GM18508 (cell line): ENCODE measurements around the gene RUBCN.
"Not testable (repeated sequence)": the region's sequence is repeated elsewhere in the genome, so short reads cannot be mapped to it uniquely, and the experiment has no call there.

ENCODE experiments used
- ATAC-seq: cut with Tn5 transposase; IDR thresholded peaks from one replicate; pipeline ENCODE4 v1.9.1; 2021; ENCODE audit warnings: moderate number of reproducible peaks; ENCODE audit not compliant: insufficient read depth, unreplicated experiment

The RUBCN gene

DNA sequence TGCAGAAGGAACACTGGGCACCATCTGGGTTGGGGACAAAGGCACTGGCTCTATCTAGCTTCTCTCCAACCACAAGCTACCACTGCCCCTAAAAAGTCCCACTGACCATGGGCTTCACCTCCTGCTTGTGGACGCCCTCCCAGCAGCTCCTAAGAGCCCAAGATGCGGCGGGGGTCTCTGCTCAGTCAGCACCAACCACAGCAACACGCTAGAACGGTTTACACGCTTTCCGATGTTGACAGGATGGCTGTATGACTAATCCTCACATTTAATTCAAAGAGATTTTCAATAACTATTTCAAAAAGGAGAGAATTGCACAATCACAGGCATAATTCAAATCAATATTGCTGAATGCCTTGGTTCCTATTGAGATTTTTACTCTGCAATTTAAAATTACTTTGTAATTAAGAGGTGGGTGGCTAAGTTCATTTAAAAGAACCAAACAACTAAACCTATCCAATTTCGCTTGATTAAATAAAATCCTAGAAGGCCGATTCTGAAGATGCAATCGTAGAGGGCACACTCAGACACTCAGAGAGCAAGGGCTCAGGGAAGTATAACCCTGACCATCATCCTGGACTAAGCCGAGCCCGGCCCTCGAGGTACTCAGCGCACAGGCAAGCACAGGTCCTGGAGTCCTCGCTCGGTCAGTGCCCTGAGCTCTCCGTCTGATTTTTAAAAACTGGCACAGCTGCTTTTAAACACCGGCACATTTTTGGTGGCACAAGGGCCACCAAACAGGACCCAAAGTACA is 110.1 kb downstream of the RUBCN start:
- not testable (repeated sequence) for ATAC-seq

DNA sequence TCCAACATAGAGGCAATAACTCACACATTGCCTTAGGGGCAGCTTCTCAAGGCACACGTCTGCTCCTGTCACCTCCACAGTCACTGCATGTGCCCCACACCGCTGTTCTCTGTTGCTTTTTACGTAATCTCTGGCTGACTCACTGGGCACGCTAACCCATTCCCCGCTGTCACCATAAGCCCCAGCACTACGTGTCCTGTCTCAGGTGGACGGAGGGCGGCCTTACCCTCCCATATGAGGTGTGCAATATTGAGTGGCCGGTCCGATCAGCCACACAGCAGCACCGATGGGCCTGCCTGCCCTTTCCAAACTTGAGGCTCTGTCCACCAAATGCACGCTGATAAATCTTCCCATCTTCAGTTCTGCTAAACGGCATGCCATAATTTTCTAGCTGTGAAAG is 115.2 kb downstream of the RUBCN start:
- ATAC-seq: not testable (repeated sequence)
